Daoy (cell line): ENCODE measurements around the gene ASTN2. TPM values are rescaled to one million over a fixed set of nuclear protein-coding genes. Genes with fewer than 3 reads are reported as not detected.
"Not testable (repeated sequence)": the region's sequence is repeated elsewhere in the genome, so short reads cannot be mapped to it uniquely, and the experiment has no call there.

Experiments
- DNase-seq: peaks from one replicate; pipeline ENCODE4 v3.0.0-alpha.2; 2015; ENCODE audit warnings: low read depth
- total RNA-seq: library from RNA; depleted of rRNA; stranded (reverse); fragments of >200 nt; shearing (Covaris generic); gene quantifications from 2 replicates; pipeline ENCODE4 v1.2.3, GENCODE V29; 2014

The ASTN2 gene
- total RNA-seq, 1 experiment from 2014 or later = 5.7 TPM

DNA sequence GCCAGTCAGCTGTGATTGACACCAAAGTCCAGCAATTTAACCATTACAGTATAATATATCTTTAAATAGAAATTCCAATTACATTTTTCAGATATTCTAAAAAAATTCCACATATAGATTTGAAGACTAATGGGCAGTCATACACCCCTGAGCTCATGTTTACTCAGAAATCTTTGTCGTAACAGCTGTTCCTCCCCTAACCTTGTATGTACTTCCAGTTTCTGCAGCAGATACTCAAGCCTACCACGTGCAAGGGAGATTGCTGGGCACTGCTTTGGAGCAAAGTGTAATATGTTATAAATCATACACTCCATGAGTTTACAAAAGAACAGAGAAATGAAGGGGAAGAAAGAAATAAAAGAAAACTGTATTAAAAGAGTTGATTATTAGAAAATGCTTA is 486.6 kb downstream of the ASTN2 start:
- no peak for DNase-seq

DNA sequence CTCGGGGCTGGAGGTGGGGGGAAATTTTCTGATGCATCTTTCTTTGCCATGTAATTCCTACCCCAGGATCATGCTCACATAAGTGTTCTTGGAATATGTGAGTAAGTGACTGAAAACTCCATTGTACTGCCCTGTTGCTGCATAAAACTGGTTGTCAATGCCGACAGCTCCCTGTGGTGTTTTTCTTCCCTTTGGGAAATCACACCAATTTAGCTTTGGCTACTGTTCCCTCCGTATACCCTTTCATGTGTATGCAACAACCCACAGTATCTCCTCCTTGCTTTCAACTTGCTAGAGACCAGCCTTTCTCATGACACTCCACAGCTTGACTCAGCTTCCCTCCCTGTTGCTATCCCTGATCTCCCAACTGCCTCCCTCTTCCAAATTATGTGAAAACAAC is 487.1 kb downstream of the ASTN2 start:
- DNase-seq = no peak

DNA sequence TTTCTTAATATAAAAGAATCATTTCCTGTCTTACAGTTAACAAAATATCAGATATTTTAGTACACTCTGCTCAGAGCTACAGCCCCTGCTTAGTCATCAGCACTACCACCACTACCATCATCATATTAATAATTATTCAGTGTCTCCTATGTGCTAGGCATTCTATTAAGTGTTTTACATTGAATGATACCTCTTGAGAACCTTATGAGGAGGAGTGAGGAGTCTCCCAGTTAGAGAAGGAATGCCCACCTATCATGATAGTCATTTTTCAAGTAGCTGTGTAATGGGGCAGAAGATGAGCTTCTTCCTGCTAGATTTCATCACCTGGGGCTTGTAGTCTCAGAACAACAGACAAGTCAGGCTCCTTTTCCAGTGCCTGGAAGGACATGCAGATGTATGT is 489.7 kb downstream of the ASTN2 start:
- DNase-seq = no peak

DNA sequence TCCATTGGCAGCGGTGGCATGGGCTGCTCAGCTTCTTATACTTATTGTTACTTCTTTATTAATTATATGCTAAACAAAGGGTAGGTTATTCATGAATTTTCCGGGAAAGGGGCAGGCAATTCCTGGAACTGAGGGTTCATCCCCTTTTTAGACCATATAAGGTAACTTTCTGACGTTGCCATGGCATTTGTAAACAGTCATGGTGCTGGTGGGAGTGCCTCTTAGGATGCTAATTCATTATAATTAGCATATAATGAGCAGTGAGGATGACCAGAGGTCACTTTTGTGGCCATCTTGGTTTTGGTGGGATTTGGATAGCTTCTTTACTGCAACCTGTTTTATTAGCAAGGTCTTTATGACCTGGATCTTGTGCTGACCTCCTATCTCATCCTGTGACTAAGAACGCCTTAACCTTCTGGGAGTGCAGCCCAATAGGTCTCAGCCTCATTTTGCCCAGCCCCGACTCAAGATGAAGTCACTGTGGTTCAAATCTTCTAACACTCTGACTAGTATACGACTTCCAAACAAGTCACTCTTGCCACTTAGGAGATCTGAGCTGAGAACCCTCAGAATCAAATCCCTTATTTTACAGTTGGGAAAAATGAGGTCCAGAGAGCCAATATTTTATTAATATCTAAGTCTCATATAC is 490.3 kb downstream of the ASTN2 start:
- no peak for DNase-seq

DNA sequence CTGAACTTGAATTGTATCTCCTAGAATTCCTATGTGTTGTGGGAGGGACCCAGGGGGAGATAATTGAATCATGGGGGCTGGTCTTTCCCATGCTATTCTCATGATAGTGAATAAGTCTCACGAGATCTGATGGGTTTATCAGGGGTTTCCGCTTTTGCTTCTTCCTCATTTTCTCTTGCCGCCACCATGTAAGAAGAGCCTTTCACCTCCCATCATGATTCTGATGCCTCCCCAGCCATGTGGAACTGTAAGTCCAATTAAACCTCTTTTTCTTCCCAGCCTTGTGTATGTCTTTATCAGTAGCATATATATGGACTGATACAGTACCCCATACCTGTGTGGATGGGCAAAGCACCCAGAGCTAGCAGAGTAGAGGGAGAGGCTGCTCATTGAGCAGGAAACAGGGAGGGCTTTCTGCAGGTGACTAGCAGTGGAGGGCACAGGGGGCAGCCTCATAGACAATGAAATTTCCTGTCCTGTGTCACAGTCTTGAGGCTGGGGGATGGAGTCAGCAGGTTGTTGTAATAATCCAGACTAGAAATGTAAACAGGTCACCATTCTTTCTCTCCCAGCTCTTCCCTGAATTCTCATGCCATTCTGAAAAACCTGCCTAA is 496.9 kb downstream of the ASTN2 start:
- DNase-seq = not testable (repeated sequence)

DNA sequence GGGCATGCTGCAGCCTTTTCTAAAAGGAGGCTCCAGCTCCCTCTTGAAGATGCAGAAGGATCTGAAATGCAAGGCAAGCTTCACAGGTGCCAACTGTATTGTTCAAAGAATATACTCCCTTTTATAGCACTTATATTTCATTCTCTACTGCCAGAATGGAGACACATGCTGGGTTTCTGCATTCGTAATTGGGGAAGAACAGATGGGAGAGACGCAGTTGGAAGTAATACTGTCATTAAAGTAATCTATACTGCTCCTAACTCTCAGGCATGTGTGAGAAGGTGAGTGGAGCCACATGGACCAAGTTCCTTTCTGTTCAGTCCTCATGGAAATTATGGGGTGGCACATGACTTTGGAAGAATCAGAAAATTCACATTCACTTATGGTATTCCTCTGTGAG is 501.3 kb downstream of the ASTN2 start:
- DNase-seq = no peak

DNA sequence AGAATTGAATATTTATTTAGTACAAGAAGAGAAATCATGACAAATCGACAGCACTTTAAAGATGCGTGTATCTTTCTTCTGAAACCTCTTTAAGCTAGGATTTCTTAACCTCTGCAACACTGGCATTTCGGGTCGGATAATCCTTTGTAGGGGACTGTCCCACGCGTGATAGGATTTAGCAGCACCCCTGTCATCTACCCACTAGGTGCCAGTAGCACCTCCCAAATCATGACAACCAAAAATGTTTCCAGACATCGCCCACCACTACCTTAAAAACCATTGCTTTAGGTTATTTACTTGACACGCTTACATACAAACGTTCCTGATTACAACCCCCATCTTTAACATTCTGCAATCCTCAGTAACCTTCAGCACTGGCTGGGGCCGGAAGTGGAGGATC is 504.7 kb downstream of the ASTN2 start:
- DNase-seq = no peak

DNA sequence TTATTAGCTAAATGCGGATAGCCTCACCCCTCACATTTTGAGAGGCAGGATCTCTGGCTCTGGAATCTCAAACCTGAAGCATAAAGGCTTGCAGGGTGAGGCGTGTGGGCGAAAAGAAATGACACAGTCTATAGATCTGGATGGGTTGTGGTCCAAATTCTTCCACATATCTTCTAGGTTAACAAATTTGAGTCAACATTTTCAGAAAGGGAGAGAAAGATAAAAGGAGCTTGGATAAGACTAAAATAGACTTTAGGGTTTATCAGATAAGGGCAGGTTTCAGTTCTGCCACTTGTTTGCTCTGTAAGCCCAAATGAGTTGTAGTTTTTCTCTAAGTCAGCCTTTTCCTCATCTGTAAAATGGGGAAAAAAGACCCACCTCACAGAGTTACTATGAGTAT is 506.9 kb downstream of the ASTN2 start:
- no peak for DNase-seq

DNA sequence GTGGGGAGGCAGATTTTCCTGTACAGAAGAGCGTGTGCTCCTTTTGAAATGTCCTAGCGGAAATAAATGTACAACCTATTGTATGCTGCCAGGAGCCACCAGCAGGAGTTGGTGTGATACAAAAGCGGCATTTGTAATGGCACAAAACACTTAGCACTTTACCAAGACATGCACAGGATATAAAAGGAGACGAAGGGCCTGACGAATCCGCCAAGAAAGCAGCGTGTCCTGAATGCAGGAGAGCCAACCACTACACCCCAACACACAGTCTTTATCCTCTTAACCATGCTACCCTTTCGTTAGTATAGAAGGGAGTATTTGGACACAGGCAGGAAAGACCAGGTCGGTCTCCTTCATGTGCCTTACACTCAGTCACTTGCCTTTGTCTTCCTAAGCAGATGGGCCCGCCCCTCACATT is 509.7 kb downstream of the ASTN2 start:
- no peak for DNase-seq

DNA sequence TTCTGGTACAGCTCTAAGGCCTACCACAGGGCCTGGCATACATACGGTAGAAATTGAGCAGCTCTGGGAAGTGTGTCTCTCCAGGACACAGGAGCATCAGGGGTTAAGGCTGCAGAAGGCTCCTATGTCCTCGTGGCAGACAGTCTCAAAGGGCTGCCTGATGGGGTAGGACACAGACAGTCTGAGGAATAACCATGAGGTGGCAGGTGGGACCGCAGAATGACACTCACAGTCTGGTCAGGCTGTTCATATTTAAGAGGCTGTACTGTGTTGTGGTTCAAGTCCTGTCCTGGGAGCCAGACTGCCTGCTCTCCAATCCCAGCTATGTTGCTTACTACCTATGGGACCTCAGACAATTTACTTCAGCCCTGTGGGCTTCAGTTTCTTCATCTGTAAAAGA is 510.7 kb downstream of the ASTN2 start:
- DNase-seq = no peak

DNA sequence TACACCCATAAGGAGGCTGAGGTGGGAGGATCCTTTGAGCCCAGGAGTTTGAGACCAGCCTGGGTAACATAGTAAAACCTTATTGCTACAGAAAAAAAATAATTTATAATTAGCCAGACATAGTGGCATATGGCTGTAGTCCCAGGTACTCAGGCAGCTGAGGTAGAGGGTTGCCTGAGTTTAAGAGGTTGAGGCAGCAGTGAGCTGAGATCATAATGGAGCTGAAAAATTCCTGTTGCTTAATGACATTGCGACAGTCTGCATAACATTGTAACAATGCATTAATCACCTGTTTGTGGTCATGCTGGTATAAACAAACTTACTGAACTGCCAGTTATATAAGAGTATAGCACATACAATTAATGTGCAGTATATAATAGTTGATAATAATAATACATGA is 513.6 kb downstream of the ASTN2 start:
- DNase-seq = no peak

DNA sequence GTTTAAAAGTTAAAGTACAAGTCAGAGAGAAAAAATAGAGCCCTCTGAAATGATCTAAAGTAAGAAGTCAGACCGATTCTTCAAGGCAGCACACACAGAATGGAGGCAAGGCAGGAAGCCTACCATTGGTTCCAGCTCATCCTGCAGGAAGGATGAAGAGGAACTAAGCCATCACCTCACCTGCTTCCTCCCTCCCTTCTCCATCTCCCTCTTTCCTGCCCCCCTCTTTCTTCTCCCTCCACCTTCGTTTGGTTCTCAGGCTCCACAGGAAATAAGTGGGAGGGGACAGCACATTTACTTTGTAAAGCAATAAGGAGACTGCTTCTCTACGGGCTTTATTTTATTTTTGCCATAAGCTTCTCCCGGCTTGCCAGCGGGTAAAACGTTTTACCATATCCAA is 514.3 kb downstream of the ASTN2 start:
- no peak for DNase-seq

DNA sequence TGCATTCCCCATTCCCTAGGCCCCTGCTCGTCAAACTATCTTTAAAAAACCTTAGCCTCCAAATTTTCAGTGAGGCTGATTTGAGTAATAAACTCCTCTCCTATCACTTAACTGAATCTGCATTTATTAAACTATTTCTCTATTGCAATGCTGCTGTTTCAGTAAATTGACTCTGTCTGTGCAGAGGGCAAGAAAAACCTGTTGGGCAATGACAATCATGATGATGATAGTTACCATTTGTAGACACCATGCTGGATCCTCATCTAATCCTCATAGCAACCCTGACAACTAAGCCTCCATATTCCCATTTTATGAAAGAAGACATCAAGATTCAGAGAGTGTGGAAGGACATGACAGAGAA is 514.9 kb downstream of the ASTN2 start:
- no peak for DNase-seq

DNA sequence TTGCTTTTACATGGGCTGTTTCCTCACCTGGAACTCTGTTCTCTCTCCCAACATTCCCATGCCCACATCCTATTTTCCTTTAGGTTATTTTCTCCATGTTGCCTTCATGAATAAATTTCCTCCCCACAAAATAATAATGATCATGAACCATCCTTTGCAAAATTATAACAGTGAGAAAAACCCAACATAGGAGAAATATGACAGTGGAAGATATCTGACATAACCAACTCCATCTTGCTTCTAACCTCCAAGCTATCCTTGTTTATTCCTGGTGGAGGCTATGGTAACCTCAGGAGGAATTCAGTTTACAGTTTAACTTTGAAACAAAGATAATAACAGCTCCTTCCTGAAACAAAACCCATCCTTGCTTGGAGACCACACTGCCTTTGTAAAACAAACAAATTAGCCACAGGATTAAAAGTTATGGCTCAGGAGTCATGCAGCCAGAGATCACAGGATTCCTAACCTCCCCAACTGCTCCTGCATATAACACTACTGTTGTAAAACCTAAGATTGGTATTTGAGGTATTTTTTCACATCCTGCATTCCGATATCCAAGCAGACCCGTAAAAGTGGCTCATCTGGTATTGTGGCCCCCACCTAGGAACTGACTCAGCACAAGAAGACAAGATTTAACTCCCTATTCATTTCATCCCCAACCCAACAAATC is 515.4 kb downstream of the ASTN2 start:
- DNase-seq = peak; percentile 31

DNA sequence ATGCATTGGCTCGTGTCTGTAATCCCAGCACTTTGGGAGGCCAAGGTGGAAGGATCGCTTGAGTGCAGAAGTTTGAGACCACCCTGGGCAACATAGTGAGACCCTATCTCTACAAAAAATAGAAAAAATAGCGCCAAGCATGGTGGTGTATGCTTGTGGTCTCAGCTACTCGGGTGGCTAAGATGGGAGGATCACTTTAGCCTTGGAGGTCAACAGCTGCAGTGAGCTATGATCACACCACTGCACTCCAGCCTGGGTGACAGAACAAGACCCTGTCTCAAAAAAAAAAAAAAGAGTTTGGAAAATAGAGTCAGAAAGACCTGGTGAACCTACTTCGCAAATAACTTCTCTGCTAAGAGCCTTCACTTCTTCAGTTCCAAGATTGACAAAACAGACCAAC is 516.7 kb downstream of the ASTN2 start:
- DNase-seq = not testable (repeated sequence)

DNA sequence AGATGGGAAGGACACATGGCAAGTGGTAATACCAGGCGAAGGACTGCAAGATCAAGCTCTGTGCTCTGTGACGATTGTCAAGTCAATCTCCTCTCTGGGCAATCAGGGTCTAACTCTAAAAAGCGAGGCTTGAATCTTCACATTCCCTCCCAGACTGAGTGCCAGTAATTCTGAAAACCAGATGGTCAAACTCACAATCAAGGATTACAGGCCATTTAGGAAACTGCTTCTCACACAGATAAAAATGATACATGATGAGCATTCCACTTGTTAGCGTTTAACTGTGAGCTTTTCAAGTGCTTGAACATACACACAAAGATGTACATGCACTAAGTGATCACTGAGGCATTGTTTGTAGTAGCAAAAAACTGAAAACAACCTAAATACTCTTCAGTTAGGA is 517.7 kb downstream of the ASTN2 start:
- DNase-seq = no peak

DNA sequence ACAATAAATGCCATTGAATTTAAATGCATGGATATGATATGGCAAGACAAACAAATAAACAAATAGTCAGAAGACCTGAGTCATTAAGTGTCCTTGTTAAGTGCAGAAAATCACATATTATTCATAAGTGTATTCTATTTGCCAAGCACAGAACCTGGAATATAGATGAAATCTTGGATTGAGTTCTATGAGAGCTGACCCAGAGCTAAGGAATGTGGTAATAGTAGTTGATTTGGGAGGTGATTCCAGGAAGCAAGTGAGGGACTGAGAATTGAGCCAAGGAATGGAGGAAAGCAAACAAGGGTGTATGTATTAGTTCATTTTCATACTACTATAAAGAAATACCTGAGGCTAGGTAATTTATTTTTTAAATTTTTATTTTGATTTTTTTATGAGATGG is 518.9 kb downstream of the ASTN2 start:
- DNase-seq = no peak

DNA sequence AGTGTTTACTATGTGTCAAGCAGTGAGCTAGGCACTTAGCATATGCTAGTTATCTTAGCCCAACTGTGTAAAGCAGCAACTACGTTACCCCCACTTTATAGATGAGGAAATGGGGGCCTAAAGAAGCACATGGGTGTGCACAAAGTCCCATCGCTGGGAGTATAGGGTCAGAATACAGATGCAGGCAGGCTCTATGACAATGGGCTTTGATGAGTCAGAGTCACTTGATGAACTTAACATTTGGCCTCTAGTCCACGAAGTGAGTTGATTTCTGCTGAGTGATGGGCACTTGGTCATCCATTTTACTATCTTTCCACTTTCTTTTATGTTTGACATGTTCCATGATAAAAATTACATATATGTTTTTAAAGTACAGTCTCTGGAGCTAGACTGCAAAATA is 523.4 kb downstream of the ASTN2 start:
- DNase-seq = no peak

DNA sequence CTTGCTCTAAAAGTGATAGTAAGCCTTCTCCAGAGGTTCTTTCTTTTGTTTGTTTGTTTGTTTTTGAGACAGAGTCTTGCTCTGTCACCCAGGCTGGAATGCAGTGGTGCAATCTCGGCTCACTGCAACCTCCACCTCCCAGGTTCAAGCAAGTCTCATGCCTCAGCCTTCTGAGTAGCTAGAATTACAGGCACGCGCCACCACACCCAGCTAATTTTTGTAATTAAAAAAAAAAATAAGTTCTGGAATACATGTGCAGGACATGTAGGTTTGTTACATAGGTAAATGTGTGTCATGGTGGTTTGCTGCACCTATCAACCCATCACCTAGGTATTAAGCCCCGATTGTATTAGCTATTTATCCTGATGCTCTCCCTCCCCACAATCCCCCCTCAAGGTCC is 526.4 kb downstream of the ASTN2 start:
- not testable (repeated sequence) for DNase-seq

DNA sequence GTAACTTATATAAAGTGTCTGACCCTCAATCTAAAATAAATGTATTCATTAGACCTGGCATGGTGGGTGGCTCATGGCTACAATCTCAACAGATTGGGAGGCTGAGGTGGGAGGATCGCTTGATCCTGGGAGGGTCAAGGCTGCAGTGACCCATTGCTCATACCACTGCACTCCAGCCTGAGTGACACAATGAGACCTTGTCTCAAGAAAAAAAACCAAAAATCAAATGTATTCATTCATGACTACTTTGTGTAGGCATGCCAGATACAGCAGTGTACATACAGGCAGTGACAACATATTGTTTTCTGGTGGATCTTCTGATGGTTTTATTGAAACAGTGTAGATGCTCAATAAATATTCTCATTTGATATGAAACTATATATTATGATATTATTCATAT is 526.8 kb downstream of the ASTN2 start:
- DNase-seq = no peak

DNA sequence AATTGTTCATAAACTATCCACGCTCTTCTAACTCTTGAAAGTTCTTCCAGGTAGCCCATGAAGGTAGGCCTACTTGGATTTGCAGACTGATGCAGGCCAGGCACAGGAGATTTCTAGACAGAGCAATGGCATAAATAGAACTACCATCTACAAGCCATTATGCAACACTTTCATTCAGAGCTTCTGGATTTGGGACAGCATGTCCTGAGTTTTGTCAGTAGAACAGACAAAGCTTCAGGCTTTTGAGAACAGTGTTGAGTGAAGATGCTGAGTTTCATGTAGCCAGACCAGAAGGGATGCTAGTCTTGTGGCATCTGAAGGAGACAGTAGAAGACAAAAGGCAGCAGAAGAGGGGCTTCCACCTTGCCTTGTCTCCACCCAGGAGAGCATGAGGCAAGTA is 531.2 kb downstream of the ASTN2 start:
- DNase-seq = no peak

DNA sequence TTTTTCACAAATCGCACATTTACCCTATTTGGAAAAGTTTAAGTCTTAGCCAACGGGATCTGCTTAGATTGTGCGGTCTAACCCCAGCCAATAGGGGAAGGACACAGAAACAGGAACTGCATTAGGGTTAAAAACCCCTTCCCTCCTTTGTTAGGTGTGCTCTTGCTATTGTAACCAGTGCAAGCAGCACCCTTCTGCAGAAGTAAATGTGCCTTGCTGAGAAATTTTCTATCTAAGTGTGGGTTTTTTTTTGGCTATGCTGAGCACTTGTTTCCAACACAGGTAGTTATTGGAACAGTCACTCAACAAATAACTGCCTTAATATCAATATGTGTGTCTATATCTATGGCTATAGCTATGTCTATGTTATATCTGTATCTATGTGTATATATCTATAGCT is 537.8 kb downstream of the ASTN2 start:
- no peak for DNase-seq

DNA sequence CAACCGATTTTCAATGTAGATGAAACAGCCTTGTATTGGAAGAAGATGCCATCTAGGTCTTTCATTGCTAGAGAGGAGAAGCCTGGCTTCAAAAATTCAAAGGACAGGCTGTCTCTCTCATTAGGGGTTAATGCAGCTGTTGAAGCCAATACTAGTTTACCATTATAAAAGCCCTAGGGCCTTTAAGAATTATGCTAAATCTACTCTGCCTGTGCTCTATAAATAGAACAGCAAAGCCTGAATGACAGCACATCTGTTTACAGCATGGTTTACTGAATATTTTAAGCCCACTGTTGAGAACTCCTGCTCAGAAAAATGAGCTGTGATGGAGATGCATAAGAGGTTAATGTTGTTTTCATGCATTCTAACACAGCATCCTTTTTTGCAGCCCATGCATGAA is 539.3 kb downstream of the ASTN2 start:
- DNase-seq = no peak
